HG03457 (cell line): ENCODE data around the gene ATP2B1.

Experiments used
- ATAC-seq: cut with Tn5 transposase; IDR thresholded peaks from one replicate; pipeline ENCODE4 v1.9.1; 2021; ENCODE audit warnings: moderate number of reproducible peaks; ENCODE audit not compliant: unreplicated experiment

ATP2B1 gene

GRCh38 chr12:89694542-89694941, 14.1 kb downstream of the ATP2B1 start:
- ATAC-seq = no peak

- ATAC-seq = no peak
Observed at GRCh38 chr12:89693639-89694202, 14.9 kb downstream of the ATP2B1 start.

GRCh38 chr12:89692439-89692838, 16.2 kb downstream of the ATP2B1 start:
- ATAC-seq = no peak

- ATAC-seq = no peak
Observed at GRCh38 chr12:89691659-89692058, 17.0 kb downstream of the ATP2B1 start.

- no peak for ATAC-seq
Observed at GRCh38 chr12:89690925-89691324, 17.7 kb downstream of the ATP2B1 start.

DNA sequence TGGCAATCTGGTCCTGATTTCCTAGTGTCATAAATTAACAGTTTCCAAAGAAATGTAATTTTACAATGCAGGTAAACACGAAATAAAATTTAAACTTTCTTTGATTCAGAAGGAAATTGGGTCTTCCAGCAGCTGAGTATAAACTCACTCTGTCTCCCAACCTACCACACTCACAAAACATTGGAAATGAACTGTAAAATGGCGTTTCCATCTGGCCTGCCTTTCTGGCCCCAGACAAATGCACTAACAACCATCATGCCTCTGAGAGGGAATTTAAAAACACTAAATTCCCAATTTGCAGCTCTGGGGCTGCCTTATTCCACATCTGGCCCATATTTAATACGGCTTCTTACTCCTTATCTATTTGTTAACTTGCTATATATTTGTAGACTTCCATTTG, 19.3 kb downstream of the ATP2B1 start:
- no peak for ATAC-seq

DNA sequence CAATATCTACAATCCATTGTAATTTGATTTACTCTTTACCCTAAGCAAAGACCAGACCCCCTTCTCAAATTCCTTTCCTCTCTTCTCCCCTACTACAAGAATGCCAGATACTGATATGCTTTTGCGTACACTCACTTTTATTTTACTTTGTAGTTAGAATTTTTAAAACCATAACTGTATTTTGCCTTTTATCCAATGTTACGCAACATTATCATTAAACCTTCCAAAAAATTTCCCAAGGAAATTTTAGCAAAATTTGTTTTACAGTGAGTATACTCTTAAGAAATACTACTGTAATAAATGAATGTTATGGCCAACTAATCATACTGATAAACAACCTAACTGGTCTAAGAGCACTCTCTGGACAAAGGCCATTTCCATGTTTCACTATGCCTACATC, 22.3 kb downstream of the ATP2B1 start:
- no peak for ATAC-seq

- ATAC-seq = no peak
Observed at GRCh38 chr12:89685363-89685972, 23.2 kb downstream of the ATP2B1 start.

DNA sequence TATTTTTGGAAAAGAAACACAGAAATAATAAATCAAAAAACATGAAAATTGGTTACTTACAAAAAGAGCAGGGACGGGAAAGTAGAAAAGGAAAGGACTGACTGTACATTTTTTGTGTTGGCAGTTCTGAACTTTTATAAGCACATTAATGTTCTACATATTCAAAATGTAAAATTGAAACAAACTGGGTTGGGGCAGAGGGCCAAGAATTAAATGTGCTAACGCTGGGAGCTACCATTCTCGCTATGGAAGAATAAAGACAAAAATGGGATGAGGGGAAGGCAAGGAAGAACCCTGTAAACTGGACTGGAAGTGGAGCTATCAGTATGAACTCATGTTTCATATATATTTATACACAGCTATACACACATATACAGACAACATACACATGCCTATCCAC, 24.5 kb downstream of the ATP2B1 start:
- no peak for ATAC-seq

- no peak for ATAC-seq
Observed at GRCh38 chr12:89682284-89682683, 26.4 kb downstream of the ATP2B1 start.

GRCh38 chr12:89680409-89680808, 28.2 kb downstream of the ATP2B1 start:
- no peak for ATAC-seq

DNA sequence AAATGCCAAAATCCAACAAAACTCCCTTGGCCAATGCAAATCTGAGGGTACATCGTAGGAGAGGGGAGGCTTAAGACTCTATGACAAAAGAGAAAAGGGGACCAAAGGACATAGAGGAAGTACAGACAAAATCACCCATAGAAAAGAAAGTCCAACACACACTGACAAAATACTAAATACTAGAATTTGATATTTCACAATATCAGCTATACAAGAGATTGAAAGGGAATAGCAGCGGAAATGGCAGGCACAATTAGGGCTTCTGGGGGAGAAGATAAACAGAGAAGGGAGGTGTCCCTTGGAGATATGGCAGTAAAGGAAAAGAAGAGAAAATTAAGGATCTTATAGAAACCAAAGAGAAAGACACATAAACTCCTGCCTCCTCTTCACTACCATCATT, 29.0 kb downstream of the ATP2B1 start:
- ATAC-seq = no peak

DNA sequence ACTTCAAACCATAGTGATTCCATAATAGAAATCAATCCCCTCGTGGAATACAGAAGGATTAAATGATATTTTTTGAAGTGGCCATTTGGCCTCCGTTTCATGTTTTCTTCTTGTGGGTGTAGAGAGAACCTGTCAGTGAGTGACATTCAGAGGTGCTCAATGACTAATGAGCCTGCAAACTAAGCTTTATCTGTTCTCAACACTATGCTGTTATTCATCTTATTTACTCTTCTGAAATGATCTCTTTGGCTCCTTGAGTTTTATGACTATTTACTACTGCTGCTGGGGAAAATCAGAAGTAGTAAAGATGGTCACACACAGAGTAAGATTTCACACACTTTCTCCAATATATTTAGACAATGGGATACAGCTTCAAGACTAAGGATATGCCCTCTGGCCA, 30.4 kb downstream of the ATP2B1 start:
- no peak for ATAC-seq

DNA sequence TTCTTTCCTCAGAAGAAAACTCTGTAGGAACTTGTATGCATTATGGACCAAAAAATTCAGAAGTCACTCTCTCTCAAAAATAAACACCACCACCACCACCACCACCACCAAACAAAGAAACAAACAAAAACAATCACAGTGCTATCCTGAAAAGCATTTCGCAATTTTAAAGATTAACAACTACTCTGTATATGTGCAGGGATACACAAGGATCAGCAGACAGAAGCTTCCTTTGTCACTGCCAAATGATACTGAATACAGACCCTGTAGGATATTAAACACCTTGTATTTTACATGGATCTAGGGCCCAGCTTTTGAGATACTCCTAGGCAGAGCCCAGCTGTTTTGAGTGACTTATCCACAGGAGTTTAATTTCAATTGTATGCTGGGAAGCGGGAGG, 31.7 kb downstream of the ATP2B1 start:
- ATAC-seq = no peak

- peak; percentile 48 for ATAC-seq
Observed at GRCh38 chr12:89674326-89674942, 34.2 kb downstream of the ATP2B1 start.

- ATAC-seq = no peak
Observed at GRCh38 chr12:89673603-89674002, 35.0 kb downstream of the ATP2B1 start.

DNA sequence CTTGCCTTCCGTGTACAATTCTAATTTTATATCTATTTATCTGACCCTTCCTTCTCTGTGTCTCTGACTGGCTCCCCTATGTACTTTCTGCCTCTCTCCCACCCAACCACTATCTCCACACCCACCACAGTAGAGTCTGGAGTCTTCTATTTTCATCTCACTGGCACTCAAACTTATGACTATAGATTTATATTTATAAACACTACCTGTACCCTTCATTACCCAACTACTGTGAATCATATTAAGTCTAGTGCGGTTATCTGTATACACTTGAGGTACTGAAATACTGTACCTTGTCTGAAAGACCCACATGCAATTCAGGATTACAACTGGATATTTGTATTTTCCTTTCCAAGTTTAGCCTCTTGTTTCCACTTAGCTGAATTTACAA, 36.1 kb downstream of the ATP2B1 start:
- no peak for ATAC-seq

DNA sequence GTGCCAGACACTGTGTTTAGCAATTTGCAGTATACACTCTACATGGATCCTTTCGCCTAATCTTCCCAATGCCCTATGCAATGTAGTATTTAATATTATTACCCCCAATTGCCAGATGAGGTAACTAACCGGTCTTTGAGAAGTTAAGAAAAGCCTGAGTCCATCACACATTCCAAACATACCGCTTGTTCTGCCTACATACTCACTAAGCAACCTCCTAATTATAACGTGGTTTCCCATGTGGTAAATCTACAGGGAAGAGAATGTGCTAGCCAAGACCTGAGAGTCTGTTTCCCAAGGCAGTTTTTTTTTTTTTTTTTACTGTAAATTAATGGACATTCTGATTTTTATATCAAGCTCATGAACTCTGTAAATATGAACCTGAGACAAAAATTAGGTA, 37.2 kb downstream of the ATP2B1 start:
- ATAC-seq = no peak

DNA sequence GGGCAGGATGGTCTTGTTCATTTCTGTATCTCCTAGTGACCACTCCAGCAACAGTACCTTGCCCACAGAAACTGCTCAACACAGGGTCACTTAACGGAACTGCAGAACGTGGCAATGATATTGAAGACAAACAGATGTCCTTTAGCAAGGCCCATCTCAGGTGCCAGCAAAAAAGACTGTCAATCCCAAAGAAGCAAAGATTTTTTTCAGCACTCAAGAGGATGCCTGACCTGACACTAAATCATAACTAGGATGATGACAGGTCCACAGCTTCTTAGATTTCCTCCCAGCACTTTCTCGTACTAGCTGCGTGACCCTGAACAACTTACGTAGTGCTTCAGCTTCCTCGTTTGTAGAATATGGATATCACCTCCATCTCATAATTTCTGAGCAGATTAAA, 39.4 kb downstream of the ATP2B1 start:
- no peak for ATAC-seq

DNA sequence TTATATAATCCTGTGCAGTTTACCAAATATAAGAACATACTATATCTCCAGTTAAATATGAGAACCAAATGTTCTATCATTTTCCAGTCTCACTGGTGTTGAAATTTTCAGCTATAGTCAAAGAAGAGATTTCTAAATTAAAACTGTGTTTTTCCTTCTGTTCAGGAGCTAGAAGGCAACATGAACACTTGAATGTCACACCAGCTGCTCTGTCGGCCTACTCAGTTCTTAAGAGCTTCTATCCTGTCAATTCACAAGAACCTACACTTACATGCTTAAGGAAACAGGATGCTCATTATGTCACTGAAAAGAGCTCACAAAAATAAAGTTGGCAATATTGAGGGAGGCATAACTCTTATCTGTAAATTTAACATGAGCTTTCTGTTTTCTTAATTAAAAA, 43.1 kb downstream of the ATP2B1 start:
- no peak for ATAC-seq

- no peak for ATAC-seq
Observed at GRCh38 chr12:89664441-89664840, 44.2 kb downstream of the ATP2B1 start.

DNA sequence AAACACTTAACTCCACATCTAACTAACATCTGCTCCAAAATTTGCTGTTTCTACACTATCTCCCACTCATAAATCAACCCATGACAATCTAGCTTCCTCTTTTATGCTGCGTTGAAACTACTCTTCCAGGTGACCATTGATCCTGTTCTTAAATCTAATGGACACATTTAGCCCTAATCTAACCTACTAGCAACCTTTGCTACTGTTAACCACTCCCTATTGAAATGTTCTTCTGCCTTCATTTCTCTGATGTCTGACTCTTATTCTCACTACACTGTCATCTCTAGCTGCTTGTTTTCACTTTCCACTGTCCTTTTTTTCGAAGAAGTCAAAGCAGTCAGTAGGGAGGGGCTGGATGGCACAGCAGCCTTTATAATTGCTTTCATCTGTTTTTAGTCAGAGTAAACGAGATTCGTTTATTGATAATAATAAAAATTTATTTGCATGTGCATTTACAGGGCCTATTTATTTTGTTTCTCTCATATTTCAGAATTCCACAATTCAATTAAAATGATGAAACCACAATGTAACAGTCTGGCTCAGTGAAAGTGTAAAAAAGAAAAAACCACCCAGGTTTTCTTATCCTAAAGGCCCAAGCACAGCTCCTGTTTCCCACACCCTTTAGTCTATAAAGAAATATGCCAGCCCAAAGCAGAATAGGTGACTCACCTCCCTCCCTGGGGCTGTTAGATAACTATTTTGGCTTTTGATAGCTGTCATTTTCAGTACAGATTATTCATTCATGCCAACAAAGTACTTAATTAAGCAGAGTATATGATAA, 44.9 kb downstream of the ATP2B1 start:
- ATAC-seq = peak; percentile 51
